ENCODE data around the gene COX5B. TPM values are rescaled to one million over a fixed set of nuclear protein-coding genes. Genes with fewer than 3 reads are reported as not detected.

Gene COX5B
- total RNA-seq, 2 donors from 2014 or later: 211 to 233 TPM

- Histone ChIP-seq H3K27ac (ENCODE audit: low read depth, low read length) (no peak overlapping the region), H3K9me3 (ENCODE audit: control insufficient read depth, low read length) (peaks cover 9% of the 10 kb centered on the region), H3K27me3 (ENCODE audit: control insufficient read depth, insufficient read depth, low read length, poor library complexity, severe bottlenecking) (no peaks in the 10 kb centered on the region), H3K36me3 (ENCODE audit: control insufficient read depth, insufficient read depth, low read length) (peaks cover 41% of the 10 kb centered on the region), H3K9ac (ENCODE audit: extremely low read depth, low read length, poor library complexity, severe bottlenecking) (no peak overlapping the region), H3K4me1 (ENCODE audit: control insufficient read depth, insufficient read depth, low read length) (no peaks in the 10 kb centered on the region), H3K4me3 (ENCODE audit: low read length) (no peak overlapping the region)
- Mint-ChIP-seq H3K27me3 (ENCODE audit: insufficient read depth) (no peaks in the 10 kb centered on the region), H3K27ac (no peak overlapping the region), H3K9me3 (peaks cover 27% of the 10 kb centered on the region), H3K4me3 (no peak overlapping the region), H3K4me1 (no peaks in the 10 kb centered on the region), H3K36me3 (ENCODE audit: low read depth) (peaks cover 69% of the 10 kb centered on the region)
- TF ChIP-seq CTCF (conservative IDR thresholded peaks at IDR 0.05): no peak
- 86 to 88% methylated on average over 5 of the region's 5 CpGs for WGBS, 2 experiments (ENCODE audit: insufficient coverage in 1 of 2, insufficient read length in 1 of 2)
- no peak for DNase-seq
These were observed 8.4 kb downstream of the COX5B start for GRCh38 chr2:97654309-97654708.

- Histone ChIP-seq H3K4me3 (ENCODE audit: low read length) (no peak overlapping the region), H3K9me3 (ENCODE audit: control insufficient read depth, low read length) (peaks cover 9% of the 10 kb centered on the region), H3K36me3 (ENCODE audit: control insufficient read depth, insufficient read depth, low read length) (peaks cover 36% of the 10 kb centered on the region), H3K9ac (ENCODE audit: extremely low read depth, low read length, poor library complexity, severe bottlenecking) (no peak overlapping the region), H3K4me1 (ENCODE audit: control insufficient read depth, insufficient read depth, low read length) (no peaks in the 10 kb centered on the region), H3K27me3 (ENCODE audit: control insufficient read depth, insufficient read depth, low read length, poor library complexity, severe bottlenecking) (no peaks in the 10 kb centered on the region), H3K27ac (ENCODE audit: low read depth, low read length) (no peak overlapping the region)
- H3K4me1 Mint-ChIP-seq: no peaks in the 10 kb centered on the region
- no peak for DNase-seq
- peaks cover 27% of the 10 kb centered on the region for H3K9me3 Mint-ChIP-seq
- H3K36me3 Mint-ChIP-seq (ENCODE audit: low read depth): peaks cover 66% of the 10 kb centered on the region
- 88% methylated on average over 2 of the region's 2 CpGs; no CpG with 5 or more reads in 1 of the 2 experiments for WGBS, 2 experiments (ENCODE audit: insufficient coverage in 1 of 2, insufficient read length in 1 of 2)
- no peak overlapping the region for H3K27ac Mint-ChIP-seq
- no peak for TF ChIP-seq CTCF (conservative IDR thresholded peaks at IDR 0.05)
- H3K27me3 Mint-ChIP-seq (ENCODE audit: insufficient read depth): no peaks in the 10 kb centered on the region
- H3K4me3 Mint-ChIP-seq: no peak overlapping the region
These were observed 8.9 kb downstream of the COX5B start for GRCh38 chr2:97654791-97655190.

- Histone ChIP-seq H3K36me3 (ENCODE audit: control insufficient read depth, insufficient read depth, low read length) (peaks cover 39% of the 10 kb centered on the region), H3K27me3 (ENCODE audit: control insufficient read depth, insufficient read depth, low read length, poor library complexity, severe bottlenecking) (no peaks in the 10 kb centered on the region), H3K27ac (ENCODE audit: low read depth, low read length) (no peak overlapping the region), H3K9ac (ENCODE audit: extremely low read depth, low read length, poor library complexity, severe bottlenecking) (no peak overlapping the region), H3K4me1 (ENCODE audit: control insufficient read depth, insufficient read depth, low read length) (no peaks in the 10 kb centered on the region), H3K9me3 (ENCODE audit: control insufficient read depth, low read length) (peaks cover 9% of the 10 kb centered on the region), H3K4me3 (ENCODE audit: low read length) (no peak overlapping the region)
- TF ChIP-seq CTCF (conservative IDR thresholded peaks at IDR 0.05): no peak
- peaks cover 27% of the 10 kb centered on the region for H3K9me3 Mint-ChIP-seq
- H3K4me1 Mint-ChIP-seq: peaks cover under 1% of the 10 kb centered on the region
- WGBS, 2 experiments (ENCODE audit: insufficient coverage in 1 of 2, insufficient read length in 1 of 2): 97 to 100% methylated on average over 2 to 7 of the region's 7 CpGs
- DNase-seq: no peak
- no peaks in the 10 kb centered on the region for H3K27me3 Mint-ChIP-seq (ENCODE audit: insufficient read depth)
- peaks cover 67% of the 10 kb centered on the region for H3K36me3 Mint-ChIP-seq (ENCODE audit: low read depth)
- no peak overlapping the region for H3K27ac Mint-ChIP-seq
- H3K4me3 Mint-ChIP-seq: no peak overlapping the region
These were observed 10.4 kb downstream of the COX5B start for GRCh38 chr2:97656129-97656755.
